ENCODE data around the gene SOX6.

Gene SOX6

GRCh38 chr11:16127732-16128131 lies 228.6 kb downstream of the SOX6 start:
- no peak overlapping the region for H3K4me3 ChIP-seq (ENCODE audit: low read length)
- H3K9ac ChIP-seq (ENCODE audit: low read depth, low read length): no peak overlapping the region
- H3K27ac ChIP-seq (ENCODE audit: low read length): no peak overlapping the region
- H3K9me3 ChIP-seq (ENCODE audit: insufficient read depth, low read depth, low read length): no peaks in the 10 kb centered on the region
- H3K4me1 ChIP-seq (ENCODE audit: insufficient read depth, low read length): no peaks in the 10 kb centered on the region
- H3K36me3 ChIP-seq (ENCODE audit: insufficient read depth, low read depth, low read length): no peaks in the 10 kb centered on the region
- no peaks in the 10 kb centered on the region for H3K27me3 ChIP-seq (ENCODE audit: insufficient read depth, low read length)

GRCh38 chr11:16126362-16126761 lies 230.0 kb downstream of the SOX6 start:
- no peaks in the 10 kb centered on the region for H3K36me3 ChIP-seq (ENCODE audit: insufficient read depth, low read depth, low read length)
- H3K27me3 ChIP-seq (ENCODE audit: insufficient read depth, low read length): no peaks in the 10 kb centered on the region
- H3K9ac ChIP-seq (ENCODE audit: low read depth, low read length): no peak overlapping the region
- no peak overlapping the region for H3K4me3 ChIP-seq (ENCODE audit: low read length)
- H3K27ac ChIP-seq (ENCODE audit: low read length): no peak overlapping the region
- H3K4me1 ChIP-seq (ENCODE audit: insufficient read depth, low read length): peaks cover 5% of the 10 kb centered on the region; the same call in 1 of the 2 replicates
- no peaks in the 10 kb centered on the region for H3K9me3 ChIP-seq (ENCODE audit: insufficient read depth, low read depth, low read length)

GRCh38 chr11:16125796-16126195 lies 230.6 kb downstream of the SOX6 start:
- no peaks in the 10 kb centered on the region for H3K9me3 ChIP-seq (ENCODE audit: insufficient read depth, low read depth, low read length)
- H3K36me3 ChIP-seq (ENCODE audit: insufficient read depth, low read depth, low read length): no peaks in the 10 kb centered on the region
- H3K27ac ChIP-seq (ENCODE audit: low read length): no peak overlapping the region
- peaks cover 5% of the 10 kb centered on the region; the same call in 1 of the 2 replicates for H3K4me1 ChIP-seq (ENCODE audit: insufficient read depth, low read length)
- no peak overlapping the region for H3K9ac ChIP-seq (ENCODE audit: low read depth, low read length)
- no peak overlapping the region for H3K4me3 ChIP-seq (ENCODE audit: low read length)
- H3K27me3 ChIP-seq (ENCODE audit: insufficient read depth, low read length): no peaks in the 10 kb centered on the region

GRCh38 chr11:16124390-16124789 lies 232.0 kb downstream of the SOX6 start:
- no peak overlapping the region for H3K27ac ChIP-seq (ENCODE audit: low read length)
- peaks cover 5% of the 10 kb centered on the region; the same call in 1 of the 2 replicates for H3K4me1 ChIP-seq (ENCODE audit: insufficient read depth, low read length)
- no peak overlapping the region for H3K4me3 ChIP-seq (ENCODE audit: low read length)
- no peaks in the 10 kb centered on the region for H3K27me3 ChIP-seq (ENCODE audit: insufficient read depth, low read length)
- no peaks in the 10 kb centered on the region for H3K36me3 ChIP-seq (ENCODE audit: insufficient read depth, low read depth, low read length)
- H3K9ac ChIP-seq (ENCODE audit: low read depth, low read length): no peak overlapping the region
- H3K9me3 ChIP-seq (ENCODE audit: insufficient read depth, low read depth, low read length): no peaks in the 10 kb centered on the region

- Histone ChIP-seq H3K27me3 (ENCODE audit: insufficient read depth, low read length) (no peaks in the 10 kb centered on the region), H3K9ac (ENCODE audit: low read depth, low read length) (no peak overlapping the region), H3K4me1 (ENCODE audit: insufficient read depth, low read length) (peaks cover 5% of the 10 kb centered on the region; the same call in 1 of the 2 replicates), H3K27ac (ENCODE audit: low read length) (no peak overlapping the region), H3K4me3 (ENCODE audit: low read length) (no peak overlapping the region), H3K9me3 (ENCODE audit: insufficient read depth, low read depth, low read length) (no peaks in the 10 kb centered on the region), H3K36me3 (ENCODE audit: insufficient read depth, low read depth, low read length) (no peaks in the 10 kb centered on the region)
Observed at GRCh38 chr11:16121853-16122252, 234.5 kb downstream of the SOX6 start.

- Histone ChIP-seq H3K27ac (ENCODE audit: low read length) (no peak overlapping the region), H3K9ac (ENCODE audit: low read depth, low read length) (no peak overlapping the region), H3K4me1 (ENCODE audit: insufficient read depth, low read length) (peaks cover 5% of the 10 kb centered on the region; the same call in 1 of the 2 replicates), H3K36me3 (ENCODE audit: insufficient read depth, low read depth, low read length) (no peaks in the 10 kb centered on the region), H3K4me3 (ENCODE audit: low read length) (no peak overlapping the region), H3K9me3 (ENCODE audit: insufficient read depth, low read depth, low read length) (no peaks in the 10 kb centered on the region), H3K27me3 (ENCODE audit: insufficient read depth, low read length) (no peaks in the 10 kb centered on the region)
Observed at GRCh38 chr11:16120008-16120407, 236.3 kb downstream of the SOX6 start.

GRCh38 chr11:16117989-16118756 lies 238.2 kb downstream of the SOX6 start:
- no peaks in the 10 kb centered on the region for H3K27me3 ChIP-seq (ENCODE audit: insufficient read depth, low read length)
- no peaks in the 10 kb centered on the region for H3K9me3 ChIP-seq (ENCODE audit: insufficient read depth, low read depth, low read length)
- no peak overlapping the region for H3K9ac ChIP-seq (ENCODE audit: low read depth, low read length)
- H3K27ac ChIP-seq (ENCODE audit: low read length): no peak overlapping the region
- no peak overlapping the region for H3K4me3 ChIP-seq (ENCODE audit: low read length)
- peaks cover 5% of the 10 kb centered on the region; the same call in 1 of the 2 replicates for H3K4me1 ChIP-seq (ENCODE audit: insufficient read depth, low read length)
- H3K36me3 ChIP-seq (ENCODE audit: insufficient read depth, low read depth, low read length): no peaks in the 10 kb centered on the region

- Histone ChIP-seq H3K9ac (ENCODE audit: low read depth, low read length) (no peak overlapping the region), H3K4me1 (ENCODE audit: insufficient read depth, low read length) (peaks cover 23% of the 10 kb centered on the region), H3K27me3 (ENCODE audit: insufficient read depth, low read length) (no peaks in the 10 kb centered on the region), H3K27ac (ENCODE audit: low read length) (no peak overlapping the region), H3K36me3 (ENCODE audit: insufficient read depth, low read depth, low read length) (no peaks in the 10 kb centered on the region), H3K4me3 (ENCODE audit: low read length) (no peak overlapping the region), H3K9me3 (ENCODE audit: insufficient read depth, low read depth, low read length) (no peaks in the 10 kb centered on the region)
Observed at GRCh38 chr11:16114978-16115871, 241.1 kb downstream of the SOX6 start.

GRCh38 chr11:16114431-16114830 lies 241.9 kb downstream of the SOX6 start:
- Histone ChIP-seq H3K27me3 (ENCODE audit: insufficient read depth, low read length) (no peaks in the 10 kb centered on the region), H3K4me1 (ENCODE audit: insufficient read depth, low read length) (peaks cover 23% of the 10 kb centered on the region), H3K9me3 (ENCODE audit: insufficient read depth, low read depth, low read length) (no peaks in the 10 kb centered on the region), H3K9ac (ENCODE audit: low read depth, low read length) (no peak overlapping the region), H3K4me3 (ENCODE audit: low read length) (no peak overlapping the region), H3K36me3 (ENCODE audit: insufficient read depth, low read depth, low read length) (no peaks in the 10 kb centered on the region), H3K27ac (ENCODE audit: low read length) (no peak overlapping the region)

GRCh38 chr11:16111690-16112089 lies 244.7 kb downstream of the SOX6 start:
- Histone ChIP-seq H3K27me3 (ENCODE audit: insufficient read depth, low read length) (no peaks in the 10 kb centered on the region), H3K4me3 (ENCODE audit: low read length) (peak overlapping the region; percentile 10; the same call in 1 of the 2 replicates), H3K4me1 (ENCODE audit: insufficient read depth, low read length) (peaks cover 23% of the 10 kb centered on the region), H3K9me3 (ENCODE audit: insufficient read depth, low read depth, low read length) (no peaks in the 10 kb centered on the region; the same call in 1 of the 2 replicates), H3K9ac (ENCODE audit: low read depth, low read length) (no peak overlapping the region), H3K27ac (ENCODE audit: low read length) (no peak overlapping the region), H3K36me3 (ENCODE audit: insufficient read depth, low read depth, low read length) (no peaks in the 10 kb centered on the region)

- Histone ChIP-seq H3K27me3 (ENCODE audit: insufficient read depth, low read length) (no peaks in the 10 kb centered on the region), H3K4me3 (ENCODE audit: low read length) (no peak overlapping the region), H3K36me3 (ENCODE audit: insufficient read depth, low read depth, low read length) (no peaks in the 10 kb centered on the region), H3K4me1 (ENCODE audit: insufficient read depth, low read length) (peaks cover 23% of the 10 kb centered on the region), H3K27ac (ENCODE audit: low read length) (no peak overlapping the region), H3K9me3 (ENCODE audit: insufficient read depth, low read depth, low read length) (peaks cover 2% of the 10 kb centered on the region; the same call in 1 of the 2 replicates), H3K9ac (ENCODE audit: low read depth, low read length) (no peak overlapping the region)
Observed at GRCh38 chr11:16110886-16111285, 245.5 kb downstream of the SOX6 start.

Measured in iPS-20b (cell line).